Stimulated activated CD4-positive, alpha-beta T cell treated with anti-CD3 and anti-CD28 coated beads, Interleukin-4, amount 100 ng/mL, for 24 hours (primary cell): ENCODE data around the gene OR7C2.
"Not testable (repeated sequence)": the region's sequence is repeated elsewhere in the genome, so short reads cannot be mapped to it uniquely, and the experiment has no call there.

Experiments used
- DNase-seq: peaks from one replicate; pipeline ENCODE4 v3.0.0-alpha.2; 2020

Gene OR7C2

GRCh38 chr19:14941189-14941588 lies at the start of gene OR7C2:
OR7C2 (plus strand) TSS chr19:14941489; CDS start chr19:14941489, 0 bp downstream.
- DNase-seq = no peak

GRCh38 chr19:14901675-14902260 lies 39.5 kb upstream of the OR7C2 start:
- DNase-seq = no peak

GRCh38 chr19:14906711-14907110 lies 34.6 kb upstream of the OR7C2 start:
- no peak for DNase-seq

- no peak for DNase-seq
These were observed 26.2 kb upstream of the OR7C2 start for GRCh38 chr19:14915116-14915515.

- DNase-seq = no peak
These were observed 24.4 kb upstream of the OR7C2 start for GRCh38 chr19:14916848-14917247.

GRCh38 chr19:14933506-14933905 lies 7.8 kb upstream of the OR7C2 start:
- DNase-seq = no peak

GRCh38 chr19:14940266-14940665 lies 1.0 kb upstream of the OR7C2 start:
- no peak for DNase-seq

GRCh38 chr19:14943601-14944000 lies 2.3 kb downstream of the OR7C2 start:
- no peak for DNase-seq

GRCh38 chr19:14944456-14944855 lies 3.2 kb downstream of the OR7C2 start:
- no peak for DNase-seq

GRCh38 chr19:14949413-14949812 lies 8.1 kb downstream of the OR7C2 start:
- DNase-seq = not testable (repeated sequence)

- DNase-seq = no peak
These were observed 8.6 kb downstream of the OR7C2 start for GRCh38 chr19:14949876-14950275.

- DNase-seq = no peak
These were observed 9.1 kb downstream of the OR7C2 start for GRCh38 chr19:14950421-14950820.

GRCh38 chr19:14952767-14953166 lies 11.5 kb downstream of the OR7C2 start:
- no peak for DNase-seq

GRCh38 chr19:14954071-14954655 lies 12.9 kb downstream of the OR7C2 start:
- DNase-seq = no peak

- no peak for DNase-seq
These were observed 16.2 kb downstream of the OR7C2 start for GRCh38 chr19:14957464-14957863.

GRCh38 chr19:14959263-14959662 lies 18.0 kb downstream of the OR7C2 start:
- no peak for DNase-seq

- no peak for DNase-seq
These were observed 20.8 kb downstream of the OR7C2 start for GRCh38 chr19:14961956-14962685.

- no peak for DNase-seq
These were observed 27.0 kb downstream of the OR7C2 start for GRCh38 chr19:14968247-14968646.

GRCh38 chr19:14971474-14971873 lies 30.2 kb downstream of the OR7C2 start:
- no peak for DNase-seq

GRCh38 chr19:14972676-14973075 lies 31.4 kb downstream of the OR7C2 start:
- no peak for DNase-seq

GRCh38 chr19:14974488-14974887 lies 33.2 kb downstream of the OR7C2 start:
- DNase-seq = no peak

GRCh38 chr19:14977128-14977527 lies 35.8 kb downstream of the OR7C2 start:
- no peak for DNase-seq

- no peak for DNase-seq
These were observed 37.0 kb downstream of the OR7C2 start for GRCh38 chr19:14978161-14978776.
